GM21447 (cell line): ENCODE measurements around the gene ST8SIA5.

Experiments used
- ATAC-seq: cut with Tn5 transposase; IDR thresholded peaks from one replicate; pipeline ENCODE4 v1.9.1; 2021; ENCODE audit not compliant: unreplicated experiment

ST8SIA5 gene

GRCh38 chr18:46748466-46748865 lies 8.4 kb downstream of the ST8SIA5 start:
- no peak for ATAC-seq

- ATAC-seq = no peak
These were observed 16.8 kb downstream of the ST8SIA5 start for GRCh38 chr18:46740046-46740445.

GRCh38 chr18:46738491-46738890 lies 18.4 kb downstream of the ST8SIA5 start:
- ATAC-seq = no peak

GRCh38 chr18:46736736-46737135 lies 20.1 kb downstream of the ST8SIA5 start:
- no peak for ATAC-seq

GRCh38 chr18:46736135-46736534 lies 20.7 kb downstream of the ST8SIA5 start:
- no peak for ATAC-seq

- no peak for ATAC-seq
These were observed 21.9 kb downstream of the ST8SIA5 start for GRCh38 chr18:46734981-46735380.

GRCh38 chr18:46733872-46734271 lies 23.0 kb downstream of the ST8SIA5 start:
- ATAC-seq = no peak

GRCh38 chr18:46732801-46733200 lies 24.1 kb downstream of the ST8SIA5 start:
- ATAC-seq = no peak

GRCh38 chr18:46732201-46732600 lies 24.7 kb downstream of the ST8SIA5 start:
- no peak for ATAC-seq

GRCh38 chr18:46731316-46731715 lies 25.5 kb downstream of the ST8SIA5 start:
- ATAC-seq = no peak

- ATAC-seq = no peak
These were observed 28.5 kb downstream of the ST8SIA5 start for GRCh38 chr18:46728219-46728930.

GRCh38 chr18:46727177-46727576 lies 29.7 kb downstream of the ST8SIA5 start:
- ATAC-seq = no peak

- no peak for ATAC-seq
These were observed 31.5 kb downstream of the ST8SIA5 start for GRCh38 chr18:46725310-46725709.

GRCh38 chr18:46723856-46724415 lies 32.9 kb downstream of the ST8SIA5 start:
- ATAC-seq = no peak

- no peak for ATAC-seq
These were observed 34.8 kb downstream of the ST8SIA5 start for GRCh38 chr18:46722051-46722450.

- ATAC-seq = no peak
These were observed 35.5 kb downstream of the ST8SIA5 start for GRCh38 chr18:46721331-46721730.

GRCh38 chr18:46720521-46720920 lies 36.3 kb downstream of the ST8SIA5 start:
- ATAC-seq = no peak

GRCh38 chr18:46720092-46720491 lies 36.8 kb downstream of the ST8SIA5 start:
- no peak for ATAC-seq

GRCh38 chr18:46719388-46719787 lies 37.5 kb downstream of the ST8SIA5 start:
- no peak for ATAC-seq

GRCh38 chr18:46718501-46719341 lies 38.1 kb downstream of the ST8SIA5 start:
- ATAC-seq = no peak

GRCh38 chr18:46716827-46717226 lies 40.0 kb downstream of the ST8SIA5 start:
- ATAC-seq = no peak

- no peak for ATAC-seq
These were observed 40.5 kb downstream of the ST8SIA5 start for GRCh38 chr18:46716336-46716735.
